Stimulated activated CD8-positive, alpha-beta memory T cell treated with anti-CD3 and anti-CD28 coated beads, Interleukin-12 subunit alpha, Interleukin-12 subunit beta, amount 100 ng/mL, for 24 hours (primary cell): ENCODE data around the gene PAX5.

Experiments used
- DNase-seq: peaks from one replicate; pipeline ENCODE4 v3.0.0-alpha.2; 2020; ENCODE audit errors: extremely low read depth

Gene PAX5

GRCh38 chr9:36961051-36961450 is 73.0 kb downstream of the PAX5 start:
- DNase-seq, result no peak

- no peak for DNase-seq
Measured at GRCh38 chr9:36960575-36960955, 73.5 kb downstream of the PAX5 start.

GRCh38 chr9:36959681-36960574 is 74.1 kb downstream of the PAX5 start:
- DNase-seq, result no peak

- no peak for DNase-seq
Measured at GRCh38 chr9:36956908-36957307, 77.2 kb downstream of the PAX5 start.

GRCh38 chr9:36950389-36950788 is 83.7 kb downstream of the PAX5 start:
- no peak for DNase-seq

GRCh38 chr9:36949466-36949865 is 84.6 kb downstream of the PAX5 start:
- no peak for DNase-seq

GRCh38 chr9:36948051-36948450 is 86.0 kb downstream of the PAX5 start:
- DNase-seq, result no peak

- DNase-seq, result no peak
Measured at GRCh38 chr9:36946653-36947052, 87.4 kb downstream of the PAX5 start.

- no peak for DNase-seq
Measured at GRCh38 chr9:36945999-36946398, 88.1 kb downstream of the PAX5 start.

GRCh38 chr9:36942891-36943290 is 91.2 kb downstream of the PAX5 start:
- DNase-seq, result no peak

GRCh38 chr9:36941441-36941840 is 92.6 kb downstream of the PAX5 start:
- no peak for DNase-seq

GRCh38 chr9:36940881-36941280 is 93.2 kb downstream of the PAX5 start:
- no peak for DNase-seq

GRCh38 chr9:36940500-36940853 is 93.6 kb downstream of the PAX5 start:
- no peak for DNase-seq

GRCh38 chr9:36939655-36940499 is 94.2 kb downstream of the PAX5 start:
- no peak for DNase-seq

GRCh38 chr9:36939214-36939613 is 94.9 kb downstream of the PAX5 start:
- no peak for DNase-seq

GRCh38 chr9:36938617-36939016 is 95.5 kb downstream of the PAX5 start:
- DNase-seq, result no peak

- DNase-seq, result no peak
Measured at GRCh38 chr9:36937951-36938350, 96.1 kb downstream of the PAX5 start.

- no peak for DNase-seq
Measured at GRCh38 chr9:36937346-36937745, 96.7 kb downstream of the PAX5 start.

GRCh38 chr9:36936498-36936831 is 97.6 kb downstream of the PAX5 start:
- no peak for DNase-seq

- no peak for DNase-seq
Measured at GRCh38 chr9:36935768-36936497, 98.1 kb downstream of the PAX5 start.

GRCh38 chr9:36935332-36935731 is 98.7 kb downstream of the PAX5 start:
- no peak for DNase-seq

GRCh38 chr9:36934478-36935065 is 99.5 kb downstream of the PAX5 start:
- DNase-seq, result no peak
